Measurements from ENCODE around the gene IFRD1. TPM values are rescaled to one million over a fixed set of nuclear protein-coding genes. Genes with fewer than 3 reads are reported as not detected.

IFRD1 gene
- total RNA-seq, 4 donors from 2014 or later, result 85.2 to 116 (median 102) TPM

DNA sequence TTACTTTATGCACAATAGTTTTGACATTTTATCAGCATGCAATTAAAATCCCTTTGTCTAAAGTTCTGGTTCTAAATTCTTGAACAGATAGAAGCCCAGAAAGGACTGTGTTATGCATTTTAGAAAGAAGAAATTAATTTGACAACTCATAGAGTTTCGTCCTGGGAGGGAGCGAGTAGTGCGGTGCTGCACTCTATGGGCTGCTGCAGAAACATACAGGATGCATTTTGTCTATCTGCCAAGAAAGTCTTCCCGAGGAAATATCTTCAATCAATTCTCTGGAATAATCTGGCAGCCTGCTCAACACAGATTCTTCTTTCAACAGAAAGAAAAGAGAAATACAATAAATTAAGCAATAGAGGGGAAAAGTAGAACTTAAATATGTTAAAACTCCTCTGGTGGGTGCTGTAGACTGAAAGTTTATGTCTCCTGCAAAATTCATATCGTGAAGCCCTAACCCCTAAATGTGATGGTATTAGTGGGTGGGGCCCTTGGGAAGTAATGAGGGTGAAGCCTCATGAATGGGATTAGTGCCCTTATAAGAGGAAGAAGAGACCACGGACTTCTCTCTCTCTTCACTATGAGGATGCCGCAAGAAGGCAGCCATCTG is 39.0 kb upstream of the IFRD1 start:
- WGBS, 2 donors, result 31 to 32% methylated on average over 7 of the region's 7 CpGs
- no peak overlapping the region for H3K4me3 ChIP-seq
- no peaks in the 10 kb centered on the region for H3K27me3 ChIP-seq
- TF ChIP-seq POLR2A (IDR thresholded peaks at IDR 0.05) (no peak), CTCF (IDR thresholded peaks at IDR 0.05) (peak; percentile 23 to 49 (median 37))
- no peak for DNase-seq (ENCODE audit: low spot score in 2 of 2)
- no peaks in the 10 kb centered on the region for H3K9me3 ChIP-seq
- peaks cover 0 to 8% (median 0%) of the 10 kb centered on the region in 4 donors for H3K4me1 ChIP-seq
- no peak overlapping the region for H3K27ac ChIP-seq
- no peaks in the 10 kb centered on the region for H3K36me3 ChIP-seq

DNA sequence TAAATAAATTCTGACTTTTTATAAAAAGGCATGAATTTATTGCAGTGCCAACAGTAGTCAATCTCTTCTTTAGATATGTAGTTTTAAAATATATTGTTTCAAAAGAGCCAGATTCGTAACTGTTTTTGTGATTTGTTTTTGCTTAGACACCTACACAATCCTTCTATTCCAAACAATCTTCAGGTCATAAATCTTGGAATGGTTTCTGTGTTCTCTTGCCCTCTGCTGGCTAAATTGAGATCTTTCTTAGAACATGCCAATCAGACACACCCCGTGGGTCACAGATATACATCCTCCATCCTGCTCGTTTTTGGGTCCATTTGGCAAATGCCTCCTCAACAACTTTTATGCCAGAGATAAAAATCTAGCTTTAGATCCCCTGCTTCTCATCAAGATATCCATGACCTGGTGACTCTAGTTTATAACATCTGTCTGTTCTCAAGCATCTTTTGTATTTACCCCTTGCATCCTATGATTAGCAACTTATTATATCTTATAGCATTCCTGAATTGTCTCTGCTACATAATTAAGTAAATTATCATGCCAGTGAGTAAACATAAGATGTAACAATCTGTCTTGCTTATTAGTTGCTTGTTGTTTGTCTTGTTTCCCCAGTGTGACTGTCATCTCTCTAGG is 35.3 kb upstream of the IFRD1 start:
- WGBS, 2 donors, result 6 to 8% methylated on average over 3 of the region's 3 CpGs
- Histone ChIP-seq H3K9me3 (no peaks in the 10 kb centered on the region), H3K27ac (no peak overlapping the region), H3K4me1 (peaks cover 0 to 9% (median 0%) of the 10 kb centered on the region in 4 donors), H3K36me3 (no peaks in the 10 kb centered on the region), H3K4me3 (no peak overlapping the region), H3K27me3 (no peaks in the 10 kb centered on the region)
- no peak for DNase-seq (ENCODE audit: low spot score in 2 of 2)
- peak; percentile 22 to 61 (median 42) for TF ChIP-seq CTCF (IDR thresholded peaks at IDR 0.05)
- TF ChIP-seq EP300 (IDR thresholded peaks at IDR 0.05), result no peak
- TF ChIP-seq POLR2A (IDR thresholded peaks at IDR 0.05), result no peak

DNA sequence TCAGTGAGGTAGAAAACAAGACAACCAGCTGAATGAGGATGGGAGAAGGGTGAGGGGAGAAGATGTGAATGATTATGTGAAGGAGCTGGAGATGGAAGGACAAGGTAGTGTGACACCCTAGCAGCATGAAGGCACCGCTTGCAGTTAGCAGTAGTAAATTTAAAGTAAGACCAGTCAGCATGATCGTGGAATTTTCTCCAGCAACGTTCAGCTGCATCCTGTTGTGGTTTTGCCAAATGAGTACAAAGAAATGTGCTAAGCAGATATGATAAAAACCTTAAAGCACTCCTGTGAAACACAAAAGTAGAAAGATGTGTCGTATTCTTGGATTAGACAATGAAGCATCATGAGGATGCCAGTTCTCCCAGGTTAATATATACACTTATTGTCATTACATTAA is 34.1 kb upstream of the IFRD1 start:
- WGBS, 2 donors, result 60 to 65% methylated on average over 4 of the region's 4 CpGs
- Histone ChIP-seq H3K9me3 (no peaks in the 10 kb centered on the region), H3K4me3 (no peak overlapping the region), H3K27ac (no peak overlapping the region), H3K4me1 (peaks cover 0 to 12% (median 0%) of the 10 kb centered on the region in 4 donors), H3K27me3 (no peaks in the 10 kb centered on the region), H3K36me3 (no peaks in the 10 kb centered on the region)
- no peak for DNase-seq (ENCODE audit: low spot score in 2 of 2)
- TF ChIP-seq EP300 (IDR thresholded peaks at IDR 0.05) (no peak), POLR2A (IDR thresholded peaks at IDR 0.05) (no peak), CTCF (IDR thresholded peaks at IDR 0.05) (no peak)

DNA sequence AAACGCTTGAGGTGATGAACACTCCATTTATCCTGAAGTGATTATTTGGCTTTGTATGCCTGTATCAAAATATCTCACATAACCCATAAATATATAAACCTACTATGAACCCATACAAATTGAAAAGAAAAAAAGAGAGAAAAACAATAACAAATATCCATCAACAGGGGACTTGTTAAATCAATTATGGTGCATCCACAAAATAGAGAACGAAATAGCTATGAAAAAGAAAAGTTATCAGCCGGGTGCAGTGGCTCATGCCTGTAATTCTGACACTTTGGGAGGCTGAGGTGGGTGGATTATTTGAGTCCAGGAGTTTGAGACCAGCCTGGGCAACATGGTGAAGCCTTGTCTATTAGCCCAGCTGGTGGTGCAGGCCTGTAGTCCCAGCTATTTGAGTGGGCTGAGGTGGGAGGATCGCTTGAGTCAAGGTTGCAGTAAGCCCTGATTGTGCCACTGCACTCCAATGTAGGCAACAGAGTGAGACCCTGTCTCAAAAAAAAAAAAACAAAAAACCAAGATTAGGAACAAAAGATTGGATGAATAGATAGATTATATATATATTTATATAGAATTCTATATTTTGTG is 30.6 kb upstream of the IFRD1 start:
- no peaks in the 10 kb centered on the region for H3K9me3 ChIP-seq
- no peak overlapping the region for H3K4me3 ChIP-seq
- WGBS, 2 donors, result 87 to 92% methylated on average over 4 of the region's 4 CpGs
- H3K36me3 ChIP-seq, result no peaks in the 10 kb centered on the region
- TF ChIP-seq EP300 (IDR thresholded peaks at IDR 0.05) (no peak), POLR2A (IDR thresholded peaks at IDR 0.05) (no peak), CTCF (IDR thresholded peaks at IDR 0.05) (no peak)
- peak overlapping the region in 1 of 4 donors; percentile 52 for H3K27ac ChIP-seq
- no peak for DNase-seq (ENCODE audit: low spot score in 2 of 2)
- H3K4me1 ChIP-seq, result peaks cover 0 to 28% (median 11%) of the 10 kb centered on the region in 4 donors
- no peaks in the 10 kb centered on the region for H3K27me3 ChIP-seq

GRCh38 chr7:112420236-112420861 is 29.9 kb upstream of the IFRD1 start:
- Histone ChIP-seq H3K27ac (peak overlapping the region in 2 of 4 donors; percentile 52 to 56), H3K4me1 (peaks cover 0 to 28% (median 11%) of the 10 kb centered on the region in 4 donors), H3K4me3 (no peak overlapping the region), H3K9me3 (no peaks in the 10 kb centered on the region), H3K36me3 (no peaks in the 10 kb centered on the region), H3K27me3 (no peaks in the 10 kb centered on the region)
- TF ChIP-seq EP300 (IDR thresholded peaks at IDR 0.05) (no peak), CTCF (IDR thresholded peaks at IDR 0.05) (no peak), POLR2A (IDR thresholded peaks at IDR 0.05) (no peak)
- 43 to 44% methylated on average over 9 of the region's 9 CpGs for WGBS, 2 donors
- DNase-seq (ENCODE audit: low spot score in 2 of 2), result no peak
